ENCODE results near the gene URM1. TPM values are rescaled to one million over a fixed set of nuclear protein-coding genes. Genes with fewer than 3 reads are reported as not detected.

The URM1 gene
- polyA plus RNA-seq, 1 donor from 2014 or later = 80.8 TPM

DNA sequence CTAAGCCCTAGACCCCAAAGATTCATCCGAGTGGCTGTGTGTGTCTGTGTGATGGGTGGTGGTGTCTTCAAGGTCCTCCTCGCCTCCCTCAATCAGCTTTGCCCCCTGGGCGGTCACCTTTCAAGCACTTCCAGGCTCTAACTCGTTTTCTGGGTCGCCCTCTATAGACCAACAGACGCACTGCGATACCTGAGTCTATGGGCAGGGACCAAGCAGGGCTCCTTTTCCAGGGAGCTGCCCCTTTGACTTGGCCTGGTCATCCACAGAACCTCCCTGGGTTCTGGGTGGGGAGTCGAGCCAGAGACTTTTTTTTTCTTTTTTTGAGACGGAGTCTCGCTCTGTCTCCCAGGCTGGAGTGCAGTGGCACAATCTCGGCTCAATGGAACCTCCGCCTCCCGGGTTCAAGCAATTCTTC, 29.7 kb upstream of the URM1 start:
- Histone ChIP-seq H4K20me1 (ENCODE audit: insufficient read depth) (no peaks in the 10 kb centered on the region), H3K4me3 (ENCODE audit: low read length) (peak overlapping the region; percentile 94), H2AFZ (ENCODE audit: low read depth, low read length) (no peak overlapping the region), H3K27ac (ENCODE audit: low read length) (no peak overlapping the region), H3K79me2 (replicated peaks; ENCODE audit: insufficient read depth, low read length) (no peaks in the 10 kb centered on the region), H3F3A (ENCODE audit: insufficient read depth, low read length, poor library complexity, severe bottlenecking) (no peaks in the 10 kb centered on the region), H3K9me3 (ENCODE audit: low read length) (no peaks in the 10 kb centered on the region), H3K27me3 (ENCODE audit: insufficient read depth, low read depth, low read length) (no peaks in the 10 kb centered on the region), H3K4me2 (ENCODE audit: low read length) (peak overlapping the region; percentile 84), H3K9me2 (ENCODE audit: insufficient read depth, low read length) (no peaks in the 10 kb centered on the region), H3K9ac (ENCODE audit: low read length) (peak overlapping the region; percentile 67), H3K36me3 (ENCODE audit: insufficient read depth, low read length) (no peaks in the 10 kb centered on the region)
- TF ChIP-seq, protein P1, sequence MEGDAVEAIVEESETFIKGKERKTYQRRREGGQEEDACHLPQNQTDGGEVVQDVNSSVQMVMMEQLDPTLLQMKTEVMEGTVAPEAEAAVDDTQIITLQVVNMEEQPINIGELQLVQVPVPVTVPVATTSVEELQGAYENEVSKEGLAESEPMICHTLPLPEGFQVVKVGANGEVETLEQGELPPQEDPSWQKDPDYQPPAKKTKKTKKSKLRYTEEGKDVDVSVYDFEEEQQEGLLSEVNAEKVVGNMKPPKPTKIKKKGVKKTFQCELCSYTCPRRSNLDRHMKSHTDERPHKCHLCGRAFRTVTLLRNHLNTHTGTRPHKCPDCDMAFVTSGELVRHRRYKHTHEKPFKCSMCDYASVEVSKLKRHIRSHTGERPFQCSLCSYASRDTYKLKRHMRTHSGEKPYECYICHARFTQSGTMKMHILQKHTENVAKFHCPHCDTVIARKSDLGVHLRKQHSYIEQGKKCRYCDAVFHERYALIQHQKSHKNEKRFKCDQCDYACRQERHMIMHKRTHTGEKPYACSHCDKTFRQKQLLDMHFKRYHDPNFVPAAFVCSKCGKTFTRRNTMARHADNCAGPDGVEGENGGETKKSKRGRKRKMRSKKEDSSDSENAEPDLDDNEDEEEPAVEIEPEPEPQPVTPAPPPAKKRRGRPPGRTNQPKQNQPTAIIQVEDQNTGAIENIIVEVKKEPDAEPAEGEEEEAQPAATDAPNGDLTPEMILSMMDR (IDR thresholded peaks at IDR 0.05; ENCODE audit: poor library complexity, severe bottlenecking) = peak; percentile 70
- TF ChIP-seq RAD21 (conservative IDR thresholded peaks at IDR 0.05) (peak; percentile 45), POLR2AphosphoS5 (IDR thresholded peaks at IDR 0.05) (no peak), SMC3 (conservative IDR thresholded peaks at IDR 0.05; ENCODE audit: poor library complexity) (peak; percentile 34)

DNA sequence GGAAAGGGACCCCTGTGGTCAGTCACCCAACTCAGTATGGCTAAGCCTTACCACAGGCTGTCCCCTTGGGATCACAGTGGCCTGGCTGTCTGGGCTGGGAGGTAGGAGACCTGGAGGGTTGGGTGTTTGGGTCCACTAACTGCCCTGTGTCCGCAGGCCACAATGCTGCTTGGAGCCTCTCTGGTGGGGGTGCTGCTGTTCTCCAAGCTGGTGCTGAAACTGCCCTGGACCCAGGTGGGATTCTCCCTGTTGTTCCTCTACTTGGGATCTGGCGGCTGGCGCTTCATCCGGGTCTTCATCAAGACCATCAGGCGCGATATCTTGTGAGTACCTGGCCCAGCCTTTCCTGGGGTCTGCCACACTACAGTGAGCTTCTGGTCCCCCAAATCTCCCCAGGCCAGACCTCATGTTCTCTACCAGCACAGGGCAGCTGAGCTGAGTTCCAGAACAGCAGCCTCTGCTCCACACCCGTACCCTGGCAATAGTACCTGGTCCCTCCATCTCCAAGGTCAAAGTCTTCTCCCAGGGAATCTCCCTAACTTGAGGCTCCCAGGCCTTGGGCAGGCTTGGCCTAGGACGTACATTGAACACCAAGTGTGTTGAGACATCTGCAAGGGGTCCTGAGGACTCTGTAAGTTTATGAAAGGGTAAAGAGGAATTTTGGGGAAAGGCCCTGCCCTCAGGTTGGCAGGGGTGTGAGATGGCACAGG, 28.0 kb upstream of the URM1 start:
- H3K79me2 ChIP-seq (replicated peaks; ENCODE audit: insufficient read depth, low read length) = no peaks in the 10 kb centered on the region
- no peak overlapping the region for H3K4me3 ChIP-seq (ENCODE audit: low read length)
- no peak overlapping the region for H3K27ac ChIP-seq (ENCODE audit: low read length)
- H4K20me1 ChIP-seq (ENCODE audit: insufficient read depth) = no peaks in the 10 kb centered on the region
- no peak overlapping the region for H3K4me2 ChIP-seq (ENCODE audit: low read length)
- H2AFZ ChIP-seq (ENCODE audit: low read depth, low read length) = no peak overlapping the region
- TF ChIP-seq EP300 (conservative IDR thresholded peaks at IDR 0.05; ENCODE audit: poor library complexity, severe bottlenecking) (no peak), TAF1 (IDR thresholded peaks at IDR 0.05; ENCODE audit: low read depth) (no peak), SMC3 (conservative IDR thresholded peaks at IDR 0.05; ENCODE audit: poor library complexity) (no peak), MXI1 (conservative IDR thresholded peaks at IDR 0.05; ENCODE audit: poor library complexity, severe bottlenecking) (no peak), RAD21 (conservative IDR thresholded peaks at IDR 0.05) (no peak), POLR2AphosphoS5 (IDR thresholded peaks at IDR 0.05) (no peak), EZH2 (IDR thresholded peaks at IDR 0.05; ENCODE audit: borderline replicate concordance, insufficient read depth, low read length, poor library complexity, severe bottlenecking) (no peak)
- TF ChIP-seq, protein P1 (IDR thresholded peaks at IDR 0.05; ENCODE audit: poor library complexity, severe bottlenecking) = no peak
- TF ChIP-seq, protein P2, sequence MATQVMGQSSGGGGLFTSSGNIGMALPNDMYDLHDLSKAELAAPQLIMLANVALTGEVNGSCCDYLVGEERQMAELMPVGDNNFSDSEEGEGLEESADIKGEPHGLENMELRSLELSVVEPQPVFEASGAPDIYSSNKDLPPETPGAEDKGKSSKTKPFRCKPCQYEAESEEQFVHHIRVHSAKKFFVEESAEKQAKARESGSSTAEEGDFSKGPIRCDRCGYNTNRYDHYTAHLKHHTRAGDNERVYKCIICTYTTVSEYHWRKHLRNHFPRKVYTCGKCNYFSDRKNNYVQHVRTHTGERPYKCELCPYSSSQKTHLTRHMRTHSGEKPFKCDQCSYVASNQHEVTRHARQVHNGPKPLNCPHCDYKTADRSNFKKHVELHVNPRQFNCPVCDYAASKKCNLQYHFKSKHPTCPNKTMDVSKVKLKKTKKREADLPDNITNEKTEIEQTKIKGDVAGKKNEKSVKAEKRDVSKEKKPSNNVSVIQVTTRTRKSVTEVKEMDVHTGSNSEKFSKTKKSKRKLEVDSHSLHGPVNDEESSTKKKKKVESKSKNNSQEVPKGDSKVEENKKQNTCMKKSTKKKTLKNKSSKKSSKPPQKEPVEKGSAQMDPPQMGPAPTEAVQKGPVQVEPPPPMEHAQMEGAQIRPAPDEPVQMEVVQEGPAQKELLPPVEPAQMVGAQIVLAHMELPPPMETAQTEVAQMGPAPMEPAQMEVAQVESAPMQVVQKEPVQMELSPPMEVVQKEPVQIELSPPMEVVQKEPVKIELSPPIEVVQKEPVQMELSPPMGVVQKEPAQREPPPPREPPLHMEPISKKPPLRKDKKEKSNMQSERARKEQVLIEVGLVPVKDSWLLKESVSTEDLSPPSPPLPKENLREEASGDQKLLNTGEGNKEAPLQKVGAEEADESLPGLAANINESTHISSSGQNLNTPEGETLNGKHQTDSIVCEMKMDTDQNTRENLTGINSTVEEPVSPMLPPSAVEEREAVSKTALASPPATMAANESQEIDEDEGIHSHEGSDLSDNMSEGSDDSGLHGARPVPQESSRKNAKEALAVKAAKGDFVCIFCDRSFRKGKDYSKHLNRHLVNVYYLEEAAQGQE (IDR thresholded peaks at IDR 0.05; ENCODE audit: borderline replicate concordance) = no peak
- no peaks in the 10 kb centered on the region for H3K27me3 ChIP-seq (ENCODE audit: insufficient read depth, low read depth, low read length)
- H3K9me3 ChIP-seq (ENCODE audit: low read length) = no peaks in the 10 kb centered on the region
- H3F3A ChIP-seq (ENCODE audit: insufficient read depth, low read length, poor library complexity, severe bottlenecking) = no peaks in the 10 kb centered on the region
- H3K9ac ChIP-seq (ENCODE audit: low read length) = no peak overlapping the region
- H3K9me2 ChIP-seq (ENCODE audit: insufficient read depth, low read length) = no peaks in the 10 kb centered on the region
- H3K36me3 ChIP-seq (ENCODE audit: insufficient read depth, low read length) = peaks cover 5% of the 10 kb centered on the region
